GM21576 (cell line): ENCODE results near the gene ETV1.

Experiments used
- ATAC-seq: cut with Tn5 transposase; IDR thresholded peaks from one replicate; pipeline ENCODE4 v1.9.1; 2021; ENCODE audit warnings: mild to moderate bottlenecking, moderate library complexity; ENCODE audit not compliant: unreplicated experiment

The ETV1 gene

DNA sequence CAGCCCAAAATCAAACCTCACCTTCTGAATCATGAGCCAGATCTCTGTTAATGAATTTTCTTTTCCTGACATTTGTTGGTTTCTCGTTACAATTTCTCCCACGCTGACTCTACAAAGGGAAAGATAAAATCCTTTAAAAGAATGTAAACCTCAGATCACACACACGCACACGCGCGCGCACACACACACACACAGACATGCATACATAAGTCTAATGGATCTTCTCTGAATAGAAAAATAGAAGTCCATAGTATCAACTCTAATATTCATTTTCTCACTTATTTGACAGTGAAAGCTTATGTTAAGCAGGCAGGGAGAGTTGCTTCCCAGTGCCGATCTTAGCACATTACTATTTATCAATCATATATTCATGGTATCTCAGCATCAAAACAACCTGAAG lies 1.4 kb downstream of the ETV1 start:
- ATAC-seq: no peak

GRCh38 chr7:13987395-13987794 lies 2.1 kb downstream of the ETV1 start:
- ATAC-seq: no peak

GRCh38 chr7:13986208-13986607 lies 3.3 kb downstream of the ETV1 start:
- ATAC-seq: no peak

DNA sequence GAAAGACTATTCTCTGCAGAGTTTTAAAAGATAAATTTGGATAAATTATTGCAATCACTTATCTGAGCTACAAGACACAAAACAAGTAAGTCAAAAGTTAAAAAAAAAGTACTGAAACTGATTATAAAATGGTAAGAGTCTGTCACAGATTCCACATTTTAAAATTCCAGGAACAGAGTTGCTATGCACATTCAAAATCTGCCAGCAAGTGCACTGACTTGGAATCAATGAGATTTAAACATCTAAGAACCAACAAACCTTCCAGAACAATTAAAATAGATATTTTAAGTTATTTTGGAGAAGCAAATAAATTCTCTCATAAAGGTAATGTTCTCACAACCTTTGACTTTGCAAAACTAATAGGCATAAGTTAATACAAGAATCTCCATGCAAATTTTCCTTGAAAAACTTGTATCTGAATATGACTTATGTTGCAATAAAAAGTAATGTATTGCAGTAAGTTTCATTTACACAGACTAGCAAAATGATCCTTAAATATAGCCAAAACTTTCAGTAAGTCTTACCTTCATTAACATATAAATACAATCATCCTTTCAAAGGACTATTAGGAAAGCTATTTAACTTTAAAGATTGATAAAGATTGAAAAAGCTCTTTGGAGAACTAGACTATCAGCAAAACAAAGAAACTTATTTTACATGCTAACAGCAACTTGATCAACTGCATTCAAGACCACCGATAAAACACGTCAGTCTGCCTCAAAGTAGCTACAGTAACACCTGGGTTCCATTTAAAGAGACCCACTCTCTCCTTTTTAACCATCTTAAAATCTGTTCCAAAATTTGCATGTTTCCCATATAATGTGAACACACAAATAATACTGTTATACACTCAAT lies 4.4 kb downstream of the ETV1 start:
- no peak for ATAC-seq

DNA sequence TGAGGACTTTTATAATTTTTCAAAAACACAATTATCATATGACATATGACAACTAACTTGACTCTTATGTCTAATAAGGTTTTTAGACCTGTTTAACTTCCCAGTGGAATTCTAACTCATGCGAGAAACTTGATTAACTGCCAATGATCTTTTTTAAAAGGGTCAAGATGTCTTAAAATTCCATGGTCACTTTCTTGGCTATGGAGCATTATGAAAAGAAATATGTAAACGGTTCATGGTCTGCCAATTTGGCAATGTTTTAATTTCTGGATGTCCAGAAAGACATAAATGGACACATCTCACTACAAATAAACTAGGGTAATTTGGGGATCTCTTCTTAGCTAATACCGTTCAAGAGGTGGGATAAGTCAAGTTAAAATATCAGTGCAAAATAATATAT lies 5.4 kb downstream of the ETV1 start:
- no peak for ATAC-seq

DNA sequence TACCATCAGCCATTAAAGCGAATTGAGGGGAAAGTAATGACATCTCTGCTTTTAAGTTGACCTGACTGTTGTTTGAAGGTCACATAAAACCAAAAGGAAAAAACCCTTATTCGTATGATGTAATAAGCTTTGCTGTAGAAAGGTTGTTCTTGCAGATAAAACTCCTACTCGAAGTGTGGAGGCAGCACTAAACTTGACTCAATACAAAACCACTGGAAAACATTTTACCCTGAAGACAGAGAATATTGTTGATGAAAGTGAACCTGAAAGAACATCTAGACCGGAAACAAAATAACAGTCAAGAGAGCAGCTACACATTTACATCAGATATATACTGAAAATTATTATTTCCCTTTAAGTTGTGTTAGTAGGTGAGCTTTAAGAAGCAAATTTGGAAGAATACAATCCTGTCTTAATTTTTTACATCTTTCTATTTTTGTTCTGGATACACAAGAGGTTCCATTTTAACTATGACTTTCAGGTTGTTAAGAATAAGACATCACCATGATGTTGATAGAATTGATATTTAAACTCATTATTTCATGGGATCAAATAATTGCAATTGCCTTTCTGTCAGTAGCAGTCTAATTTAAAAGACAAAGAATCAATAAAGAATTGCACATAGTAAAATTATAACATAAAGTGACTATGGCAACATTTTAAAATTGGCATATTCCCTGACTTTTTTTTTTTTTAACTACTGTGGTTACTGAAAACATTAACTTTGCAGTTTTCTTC lies 6.4 kb downstream of the ETV1 start:
- no peak for ATAC-seq

GRCh38 chr7:13981070-13981469 lies 8.4 kb downstream of the ETV1 start:
- no peak for ATAC-seq

DNA sequence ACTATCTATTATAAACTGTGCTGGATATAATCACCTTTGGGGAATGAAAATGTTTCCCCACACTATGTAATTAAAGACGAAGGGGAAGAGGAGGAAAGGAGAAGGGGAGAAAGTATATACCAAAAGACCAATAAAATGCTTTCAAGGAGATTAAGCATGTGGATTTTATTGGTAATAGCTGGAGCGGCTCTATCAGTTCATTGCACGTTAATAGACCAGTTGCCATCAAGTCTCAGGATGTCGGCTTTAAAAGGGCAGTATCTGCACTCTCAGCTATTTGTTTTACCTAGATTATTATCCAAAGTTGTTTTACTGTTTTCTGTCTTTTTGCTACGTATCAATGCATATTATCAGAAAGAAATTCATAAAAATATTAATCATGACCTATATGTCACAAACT lies 9.0 kb downstream of the ETV1 start:
- ATAC-seq: no peak

- no peak for ATAC-seq
Observed at GRCh38 chr7:13979671-13980435, 9.6 kb downstream of the ETV1 start.

- no peak for ATAC-seq
Observed at GRCh38 chr7:13976594-13976993, 12.9 kb downstream of the ETV1 start.

GRCh38 chr7:13965077-13965476 lies 24.4 kb downstream of the ETV1 start:
- ATAC-seq: no peak

GRCh38 chr7:13963925-13964324 lies 25.5 kb downstream of the ETV1 start:
- ATAC-seq: no peak

- no peak for ATAC-seq
Observed at GRCh38 chr7:13955494-13955893, 34.0 kb downstream of the ETV1 start.

DNA sequence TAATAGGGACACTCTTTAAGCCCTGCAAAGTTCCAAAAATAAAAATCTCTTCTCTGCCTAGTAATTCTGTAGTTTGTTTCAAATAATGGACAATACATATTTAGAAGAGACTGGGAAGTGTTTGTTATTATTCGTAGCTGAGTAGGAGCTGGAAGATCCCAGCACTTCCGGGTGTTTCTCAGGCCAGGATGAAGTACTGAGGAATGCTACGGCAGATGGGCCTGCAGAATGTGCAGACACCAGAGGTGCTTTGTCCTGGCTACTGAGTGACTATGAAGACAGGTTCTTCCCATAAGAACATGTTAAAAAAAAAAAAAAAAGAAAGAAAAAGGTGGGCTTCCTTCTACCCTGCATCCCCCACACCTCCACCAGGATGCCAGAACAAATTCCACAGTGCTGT lies 36.1 kb downstream of the ETV1 start:
- ATAC-seq: no peak

DNA sequence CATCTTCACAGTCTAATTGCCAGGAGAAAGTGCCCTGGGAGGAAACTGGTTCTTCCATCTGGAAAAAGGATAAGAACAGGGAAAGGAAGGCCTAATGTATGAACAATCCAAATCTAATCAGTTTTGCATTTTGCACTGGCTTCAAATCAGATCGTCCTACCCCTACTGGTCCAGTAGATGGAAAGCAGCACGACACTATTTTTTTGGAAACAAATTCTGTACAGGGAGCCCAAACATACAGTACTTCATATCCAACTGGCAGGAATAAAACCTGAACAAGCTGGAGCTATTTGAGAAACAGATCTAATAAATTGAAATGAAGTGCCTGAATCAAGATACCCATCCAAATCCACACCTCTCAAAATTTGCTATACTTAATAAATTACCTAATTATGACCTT lies 36.5 kb downstream of the ETV1 start:
- ATAC-seq: no peak

GRCh38 chr7:13949939-13950338 lies 39.5 kb downstream of the ETV1 start:
- no peak for ATAC-seq

- ATAC-seq: no peak
Observed at GRCh38 chr7:13949445-13949844, 40.0 kb downstream of the ETV1 start.

- no peak for ATAC-seq
Observed at GRCh38 chr7:13948019-13948801, 41.3 kb downstream of the ETV1 start.

DNA sequence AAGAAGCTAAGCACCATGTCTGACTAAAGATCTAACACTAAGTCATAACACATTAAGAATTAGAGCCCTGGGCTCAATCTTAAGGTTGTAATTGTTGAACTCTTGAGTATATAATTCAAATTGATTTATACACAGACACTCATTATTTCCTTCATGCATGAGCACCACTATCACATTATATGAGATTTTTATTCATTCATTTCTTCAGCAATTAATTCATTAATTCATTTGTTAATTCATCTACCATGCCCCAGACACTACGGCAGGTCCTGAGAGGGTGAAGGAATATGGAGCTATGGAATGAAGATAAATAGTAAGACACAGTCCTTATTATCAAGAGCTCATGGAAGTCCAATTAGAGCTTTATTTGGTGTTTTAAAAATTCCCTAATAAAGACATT lies 41.9 kb downstream of the ETV1 start:
- no peak for ATAC-seq

DNA sequence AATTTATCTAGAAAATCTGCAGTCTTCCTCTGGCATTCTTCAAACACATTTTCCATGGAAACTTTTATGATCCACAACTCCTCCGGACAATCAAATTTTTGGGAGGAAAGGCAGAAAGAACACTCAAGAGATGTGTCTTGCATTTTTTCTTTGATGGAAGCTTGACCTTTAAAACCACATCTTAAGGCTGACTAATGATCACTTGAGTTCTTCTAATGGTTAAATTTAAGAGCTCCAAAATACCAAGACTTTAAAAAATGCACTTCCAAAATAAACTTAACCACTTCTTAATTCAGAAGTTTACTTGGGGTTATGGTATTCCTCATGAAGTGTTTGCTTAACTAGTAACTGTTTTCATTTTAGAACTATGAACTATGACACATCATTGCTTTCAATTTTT lies 43.3 kb downstream of the ETV1 start:
- ATAC-seq: no peak

DNA sequence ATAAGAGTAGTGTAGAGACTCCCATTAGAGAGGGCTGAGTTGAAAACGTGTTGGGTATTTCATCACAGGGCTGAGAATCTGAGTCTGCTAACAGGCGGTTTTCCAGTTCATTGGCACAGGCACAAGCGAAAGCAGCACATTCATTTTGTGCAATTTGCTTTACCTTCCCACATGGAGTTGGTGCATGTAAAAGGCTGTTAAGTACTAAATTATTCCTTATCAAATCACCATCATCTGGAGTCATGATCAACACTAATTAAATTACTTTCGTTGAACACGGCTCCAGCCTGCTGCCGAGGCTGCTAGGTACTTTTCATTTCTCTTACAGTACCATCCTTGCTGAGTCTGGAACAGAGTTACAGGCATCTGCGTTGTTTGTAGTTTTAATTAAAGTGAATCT lies 43.8 kb downstream of the ETV1 start:
- no peak for ATAC-seq
